Left kidney (tissue), 1 donor: ENCODE measurements around the gene LCE3A. TPM values are rescaled to one million over a fixed set of nuclear protein-coding genes. Genes with fewer than 3 reads are reported as not detected.

ENCODE experiments used
- polyA plus RNA-seq: library from polyadenylated mRNA; unstranded; fragments of 120-200 nt; gene quantifications from one replicate; pipeline ENCODE4 v1.2.1, GENCODE V29; 2013; ENCODE audit not compliant: insufficient read length

The LCE3A gene
- polyA plus RNA-seq, 1 donor, result not detected

Other genes with a start within 250 kb of the LCE3A start
- not detected for gene CRNN, start 208.8 kb downstream of the LCE3A start, polyA plus RNA-seq
- gene LCE5A, start 112.3 kb downstream of the LCE3A start, polyA plus RNA-seq, result 0.17 TPM
- gene CRCT1, start 108.6 kb downstream of the LCE3A start, polyA plus RNA-seq, result not detected
- gene LCE3E, start 56.3 kb downstream of the LCE3A start, polyA plus RNA-seq, result not detected
- not detected for gene LCE3D, start 42.6 kb downstream of the LCE3A start, polyA plus RNA-seq
- gene LCE3C, start 22.9 kb downstream of the LCE3A start, polyA plus RNA-seq, result not detected
- gene LCE3B, start 9.3 kb downstream of the LCE3A start, polyA plus RNA-seq, result not detected
- not detected for gene LCE2D, start 40.3 kb upstream of the LCE3A start, polyA plus RNA-seq
- gene LCE2C, start 52.2 kb upstream of the LCE3A start, polyA plus RNA-seq, result not detected
- gene LCE2B, start 63.0 kb upstream of the LCE3A start, polyA plus RNA-seq, result not detected
- not detected for gene LCE2A, start 75.2 kb upstream of the LCE3A start, polyA plus RNA-seq
- gene LCE4A, start 85.1 kb upstream of the LCE3A start, polyA plus RNA-seq, result not detected
- not detected for gene KPRP, start 134.9 kb upstream of the LCE3A start, polyA plus RNA-seq
- gene LCE1F, start 152.0 kb upstream of the LCE3A start, polyA plus RNA-seq, result not detected
- gene LCE1E, start 163.2 kb upstream of the LCE3A start, polyA plus RNA-seq, result not detected
- gene LCE1D, start 173.6 kb upstream of the LCE3A start, polyA plus RNA-seq, result not detected
- gene LCE1C, start 183.5 kb upstream of the LCE3A start, polyA plus RNA-seq, result not detected
- not detected for gene LCE1B, start 188.9 kb upstream of the LCE3A start, polyA plus RNA-seq
- gene LCE1A, start 204.4 kb upstream of the LCE3A start, polyA plus RNA-seq, result not detected
- not detected for gene LCE6A, start 219.8 kb upstream of the LCE3A start, polyA plus RNA-seq
- gene LCE7A, start 236.9 kb upstream of the LCE3A start, polyA plus RNA-seq, result not detected